Neural crest cell (in vitro differentiated cells): ENCODE measurements around the gene RFC1. TPM values are rescaled to one million over a fixed set of nuclear protein-coding genes. Genes with fewer than 3 reads are reported as not detected.

Source experiments
- DNase-seq: peaks from one replicate; pipeline ENCODE4 v3.0.0; 2021; ENCODE audit warnings: low read depth, mixed read lengths, low spot score
- H3K27ac Mint-ChIP-seq: one replicate; pipeline ENCODE4 v1.8.0; 2021; ENCODE audit warnings: mild to moderate bottlenecking, mixed read lengths; ENCODE audit not compliant: unreplicated experiment
- H3K27me3 Mint-ChIP-seq: 2 replicates; pipeline ENCODE4 v1.8.0; 2021; ENCODE audit warnings: low read depth, mild to moderate bottlenecking, mixed read lengths
- H3K36me3 Mint-ChIP-seq: 2 replicates; pipeline ENCODE4 v1.8.0; 2021; ENCODE audit warnings: low read depth, mild to moderate bottlenecking, mixed read lengths
- H3K4me1 Mint-ChIP-seq: 2 replicates; pipeline ENCODE4 v1.8.0; 2021; ENCODE audit warnings: mixed read lengths
- H3K4me3 Mint-ChIP-seq: one replicate; pipeline ENCODE4 v1.8.0; 2021; ENCODE audit warnings: mild to moderate bottlenecking, mixed read lengths
- H3K9me3 Mint-ChIP-seq: 2 replicates; pipeline ENCODE4 v1.8.0; 2021; ENCODE audit warnings: mixed read lengths
- CTCF ChIP-seq: fragments of 200-600 bp; sonication (generic); conservative IDR thresholded peaks from 2 replicates; pipeline ENCODE4 v1.5.0; 2021; ENCODE audit warnings: antibody characterized with exemption, mild to moderate bottlenecking
- total RNA-seq: library from RNA; stranded (reverse); gene quantifications from 2 replicates; pipeline ENCODE4 v1.2.1, GENCODE V29; 2021

The RFC1 gene
- total RNA-seq, 1 donor from 2014 or later: 69.3 TPM

- H3K27me3 Mint-ChIP-seq: no peaks in the 10 kb centered on the region
- no peaks in the 10 kb centered on the region for H3K4me1 Mint-ChIP-seq
- H3K4me3 Mint-ChIP-seq: no peak overlapping the region
- DNase-seq: no peak
- peaks cover 23% of the 10 kb centered on the region for H3K36me3 Mint-ChIP-seq
- H3K9me3 Mint-ChIP-seq: no peaks in the 10 kb centered on the region
- no peak for TF ChIP-seq CTCF
- H3K27ac Mint-ChIP-seq: no peak overlapping the region
Measured at GRCh38 chr4:39324897-39325613, 41.1 kb downstream of the RFC1 start.

GRCh38 chr4:39324446-39324845 lies 41.7 kb downstream of the RFC1 start:
- H3K36me3 Mint-ChIP-seq: peaks cover 23% of the 10 kb centered on the region
- H3K9me3 Mint-ChIP-seq: no peaks in the 10 kb centered on the region
- H3K27ac Mint-ChIP-seq: no peak overlapping the region
- no peaks in the 10 kb centered on the region for H3K27me3 Mint-ChIP-seq
- no peaks in the 10 kb centered on the region for H3K4me1 Mint-ChIP-seq
- TF ChIP-seq CTCF: no peak
- H3K4me3 Mint-ChIP-seq: no peak overlapping the region
- no peak for DNase-seq

GRCh38 chr4:39323821-39324220 lies 42.3 kb downstream of the RFC1 start:
- peaks cover 23% of the 10 kb centered on the region for H3K36me3 Mint-ChIP-seq
- no peaks in the 10 kb centered on the region for H3K4me1 Mint-ChIP-seq
- H3K27me3 Mint-ChIP-seq: no peaks in the 10 kb centered on the region
- no peak for TF ChIP-seq CTCF
- H3K4me3 Mint-ChIP-seq: no peak overlapping the region
- no peaks in the 10 kb centered on the region for H3K9me3 Mint-ChIP-seq
- no peak overlapping the region for H3K27ac Mint-ChIP-seq
- no peak for DNase-seq

GRCh38 chr4:39320381-39321115 lies 45.6 kb downstream of the RFC1 start:
- no peaks in the 10 kb centered on the region for H3K9me3 Mint-ChIP-seq
- peaks cover 5% of the 10 kb centered on the region for H3K36me3 Mint-ChIP-seq
- no peaks in the 10 kb centered on the region for H3K27me3 Mint-ChIP-seq
- H3K27ac Mint-ChIP-seq: no peak overlapping the region
- H3K4me1 Mint-ChIP-seq: no peaks in the 10 kb centered on the region
- TF ChIP-seq CTCF: no peak
- no peak for DNase-seq
- H3K4me3 Mint-ChIP-seq: no peak overlapping the region

GRCh38 chr4:39319676-39320075 lies 46.5 kb downstream of the RFC1 start:
- no peak for TF ChIP-seq CTCF
- no peak overlapping the region for H3K27ac Mint-ChIP-seq
- H3K9me3 Mint-ChIP-seq: no peaks in the 10 kb centered on the region
- DNase-seq: no peak
- no peak overlapping the region for H3K4me3 Mint-ChIP-seq
- H3K36me3 Mint-ChIP-seq: no peaks in the 10 kb centered on the region
- no peaks in the 10 kb centered on the region for H3K4me1 Mint-ChIP-seq
- no peaks in the 10 kb centered on the region for H3K27me3 Mint-ChIP-seq
